LNCaP clone FGC (cell line): ENCODE results near the gene NOC4L.

Experiments used
- DNase-seq: peaks from one replicate; pipeline ENCODE4 v3.0.0-alpha.2; 2011; ENCODE audit warnings: low read depth
- H3K4me3 ChIP-seq: 2 replicates; pipeline ENCODE4 v1.5.1; 2011; ENCODE audit warnings: mild to moderate bottlenecking, low read depth, low read length, control low read depth
- CTCF ChIP-seq: IDR thresholded peaks from 2 replicates; pipeline ENCODE4 v1.5.1; 2012; ENCODE audit warnings: mild to moderate bottlenecking; ENCODE audit not compliant: control insufficient read depth, insufficient read depth; ENCODE audit errors: extremely low read depth

NOC4L gene

DNA sequence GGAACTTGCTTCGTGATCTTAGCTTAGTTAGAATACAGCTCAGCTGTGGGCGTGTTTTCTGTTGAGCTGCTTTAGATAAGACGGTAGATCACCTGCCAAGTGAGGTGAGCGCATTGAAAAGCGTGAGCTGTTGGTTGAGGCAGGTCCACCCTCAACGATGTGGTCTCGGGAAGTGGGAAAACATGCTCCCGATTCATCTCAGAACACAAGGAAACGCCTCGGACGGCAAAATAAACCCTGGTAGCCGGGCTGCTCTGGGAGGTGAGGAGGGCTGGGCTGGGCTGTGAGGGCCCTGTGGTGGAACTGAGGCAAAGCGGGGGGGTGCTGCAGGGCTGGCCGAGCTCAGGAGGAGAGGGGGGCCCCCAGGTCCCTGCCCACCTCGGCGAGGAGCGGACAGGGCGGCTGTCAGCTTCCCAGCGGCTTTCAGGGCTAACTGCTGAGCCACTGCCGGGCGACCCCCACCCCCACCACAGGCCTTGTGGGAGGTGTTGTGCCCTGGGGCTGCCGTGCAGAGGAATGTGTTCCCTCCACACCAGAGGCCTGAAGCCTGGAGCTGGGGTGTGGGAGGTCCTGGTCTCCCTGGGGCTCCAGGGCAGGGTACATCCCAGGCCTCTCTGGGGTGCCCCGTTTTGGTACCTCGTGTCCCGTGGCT lies 30.7 kb downstream of the NOC4L start:
- DNase-seq, result no peak
- TF ChIP-seq CTCF, result no peak
- H3K4me3 ChIP-seq, result no peak overlapping the region

DNA sequence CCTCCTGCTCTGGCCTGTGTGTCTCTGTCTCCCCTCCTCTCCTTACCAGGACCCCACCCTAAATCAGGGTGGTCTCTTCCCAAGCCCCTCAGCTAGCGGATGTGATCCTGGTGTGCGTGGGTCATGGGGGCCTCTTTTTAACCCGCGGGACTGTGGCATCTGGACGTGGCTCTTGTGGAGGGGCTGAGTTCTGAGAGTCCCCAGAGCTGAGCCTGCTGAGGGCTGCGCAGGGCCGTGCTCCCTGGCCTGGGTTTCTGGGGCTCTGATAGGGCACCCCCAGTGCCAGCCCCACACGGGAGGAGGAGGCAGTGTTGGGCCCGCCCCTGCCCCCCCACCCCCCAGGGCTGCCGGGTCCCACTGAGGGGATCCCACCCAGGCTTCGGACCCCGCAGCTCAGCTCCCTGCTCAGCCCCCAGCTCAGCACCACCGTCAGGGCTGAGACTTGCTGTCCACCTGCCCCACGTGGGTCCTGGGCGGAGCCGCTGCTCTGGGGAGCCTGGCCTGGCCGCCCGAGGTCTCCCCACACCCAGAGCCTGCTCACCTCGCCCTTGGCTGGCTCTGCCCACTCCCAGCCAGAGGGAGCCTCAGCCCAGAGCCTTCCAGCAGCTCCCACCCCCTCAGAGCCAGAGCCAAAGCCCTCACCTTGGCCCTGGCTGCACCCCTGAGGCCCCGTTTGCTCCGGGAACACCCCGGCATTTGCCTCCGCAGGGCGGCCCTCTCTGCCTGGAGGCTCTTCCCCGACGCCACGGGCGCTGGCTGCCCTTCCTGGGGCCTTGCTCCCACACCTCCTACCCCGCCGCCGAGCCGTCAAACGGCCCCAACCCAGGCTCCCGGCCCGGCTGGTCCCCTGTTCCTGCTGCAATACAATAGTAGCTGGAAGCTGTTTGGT lies 31.5 kb downstream of the NOC4L start:
- no peak for TF ChIP-seq CTCF
- no peak for DNase-seq
- no peak overlapping the region for H3K4me3 ChIP-seq

DNA sequence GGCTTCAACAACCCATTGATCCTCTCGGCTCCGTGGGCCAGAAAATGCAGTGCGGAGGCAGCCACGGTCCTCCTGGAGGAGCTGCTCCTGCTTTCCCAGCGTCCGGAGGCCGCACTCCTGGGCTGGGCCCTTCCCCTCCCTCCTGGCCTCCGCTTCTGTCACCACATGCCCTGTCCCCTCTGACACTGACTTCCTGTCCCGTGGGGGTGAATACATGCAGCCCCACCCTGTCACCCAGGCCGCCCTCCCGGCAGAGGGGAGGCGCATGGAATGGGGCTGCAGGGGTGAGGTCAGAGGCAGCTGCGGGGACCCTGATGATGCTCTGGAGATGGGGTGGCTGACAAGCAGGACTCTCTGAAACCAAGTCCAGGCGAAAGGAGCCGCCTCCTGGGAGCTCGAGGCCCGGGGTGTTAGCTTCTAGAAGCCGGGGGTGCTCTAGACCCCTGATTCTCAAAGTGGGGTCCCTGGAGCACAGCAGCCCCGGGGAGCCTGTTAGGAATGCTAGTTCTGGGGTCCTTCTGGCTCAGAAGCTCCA lies 32.2 kb downstream of the NOC4L start:
- no peak for TF ChIP-seq CTCF
- H3K4me3 ChIP-seq, result no peak overlapping the region

GRCh38 chr12:132176920-132177551 lies 32.8 kb downstream of the NOC4L start:
- no peak overlapping the region for H3K4me3 ChIP-seq
- no peak for DNase-seq
- no peak for TF ChIP-seq CTCF

More for the DNA sequence above, 32.2 kb downstream of the NOC4L start:
- no peak for DNase-seq

GRCh38 chr12:132178316-132178715 lies 34.1 kb downstream of the NOC4L start:
- DNase-seq, result no peak
- no peak for TF ChIP-seq CTCF
- H3K4me3 ChIP-seq, result peak overlapping the region; percentile 38

GRCh38 chr12:132178801-132179401 lies 34.6 kb downstream of the NOC4L start:
- DNase-seq, result peak; percentile 56
- H3K4me3 ChIP-seq, result peak overlapping the region; percentile 38
- TF ChIP-seq CTCF, result no peak
